H1 (cell line): ENCODE data around the gene SERPINH1. TPM values are rescaled to one million over a fixed set of nuclear protein-coding genes. Genes with fewer than 3 reads are reported as not detected.

Source experiments
- CTCF ChIA-PET: fragments of 300-600 bp; sonication (Branson Sonifier 250); formaldehyde crosslinking; loops from one replicate; lab custom pipeline; 2021; ENCODE audit not compliant: partially characterized antibody; lab: Charles Lee
- POLR2A ChIA-PET: fragments of 300-600 bp; sonication (Branson Sonifier 250); formaldehyde crosslinking; loops from one replicate; lab custom pipeline; 2021; ENCODE audit warnings: inconsistent platforms; ENCODE audit not compliant: partially characterized antibody; lab: Charles Lee
- DNase-seq, 2 experiments: peaks; one replicate each; pipeline versions ENCODE4 v3.0.0 to v3.0.0-alpha.2; 2010 to 2022; ENCODE audit warnings: low spot score in 2 of 2, low read depth in 1 of 2, mixed read lengths in 1 of 2
- FAIRE-seq: peaks from 2 replicates; lab custom pipeline; 2011; peaks lifted over from hg19 to GRCh38; lab: Jason Lieb, UNC
- H2AFZ ChIP-seq: 2 replicates; pipeline ENCODE4 v1.8.1; 2012; ENCODE audit warnings: low read length, inconsistent platforms
- H2AK5ac ChIP-seq: 2 replicates; pipeline ENCODE4 v1.6.1; 2013; ENCODE audit warnings: low read depth, low read length
- H2BK120ac ChIP-seq: replicated peaks from 2 replicates; pipeline ENCODE3; 2013; ENCODE audit warnings: low read depth, low read length, inconsistent platforms
- H2BK12ac ChIP-seq: 2 replicates; pipeline ENCODE4 v1.6.1; 2013; ENCODE audit warnings: low read depth, low read length
- H2BK15ac ChIP-seq: 2 replicates; pipeline ENCODE4 v1.6.1; 2013; ENCODE audit warnings: low read length
- H2BK20ac ChIP-seq: 2 replicates; pipeline ENCODE4 v1.6.1; 2013; ENCODE audit warnings: low read length
- H2BK5ac ChIP-seq: 2 replicates; pipeline ENCODE4 v1.6.1; 2013; ENCODE audit warnings: low read depth, low read length
- H3K14ac ChIP-seq: 2 replicates; pipeline ENCODE4 v1.6.1; 2013; ENCODE audit warnings: inconsistent platforms; ENCODE audit not compliant: insufficient read length
- H3K18ac ChIP-seq: 2 replicates; pipeline ENCODE4 v1.6.1; 2013; ENCODE audit warnings: low read length; ENCODE audit errors: extremely low read depth
- H3K23ac ChIP-seq: 2 replicates; pipeline ENCODE4 v1.6.1; 2013; ENCODE audit warnings: inconsistent platforms; ENCODE audit not compliant: insufficient read length
- H3K23me2 ChIP-seq: 2 replicates; pipeline ENCODE4 v1.6.1; 2013; ENCODE audit warnings: low read depth, low read length
- H3K27ac ChIP-seq: 2 replicates; pipeline ENCODE4 v1.6.1; 2011; ENCODE audit warnings: low read depth, low read length, inconsistent platforms
- H3K27me3 ChIP-seq, 4 experiments: replicated peaks in 1 of 4; 1 replicate in 1 of 4; 2 replicates in 3 of 4; pipeline versions ENCODE4 v1.6.1 to v1.8.1; 2011 to 2013; ENCODE audit warnings: low read length in 3 of 4, mild to moderate bottlenecking in 3 of 4, inconsistent platforms in 2 of 4, mixed read lengths in 2 of 4, moderate library complexity in 1 of 4; ENCODE audit not compliant: control insufficient read depth in 3 of 4, insufficient read depth in 3 of 4; ENCODE audit errors: extremely low read depth in 1 of 4
- H3K36me3 ChIP-seq, 4 experiments: 2 replicates each; pipeline versions ENCODE4 v1.6.1 to v1.8.1; 2011 to 2013; ENCODE audit warnings: mild to moderate bottlenecking in 4 of 4, low read length in 3 of 4, moderate library complexity in 2 of 4, control low read depth in 1 of 4, inconsistent platforms in 1 of 4; ENCODE audit not compliant: insufficient read depth in 4 of 4, control insufficient read depth in 2 of 4
- H3K4ac ChIP-seq: replicated peaks from 2 replicates; pipeline ENCODE3; 2013; ENCODE audit warnings: low read length, low read depth, mixed read lengths, inconsistent platforms; ENCODE audit not compliant: insufficient read length
- H3K4me1 ChIP-seq, 4 experiments: replicated peaks in 1 of 4; 1 replicate in 1 of 4; 2 replicates in 3 of 4; pipeline versions ENCODE4 v1.6.1 to v1.8.1; 2011 to 2013; ENCODE audit warnings: low read length in 3 of 4, inconsistent platforms in 2 of 4, mixed read lengths in 1 of 4; ENCODE audit not compliant: insufficient read depth in 4 of 4, control insufficient read depth in 3 of 4
- H3K4me2 ChIP-seq, 2 experiments: 2 replicates each; pipeline versions ENCODE4 v1.6.1 to v1.8.1; 2011 to 2013; ENCODE audit warnings: low read depth in 2 of 2, low read length in 2 of 2, control low read depth in 1 of 2, inconsistent platforms in 1 of 2, mild to moderate bottlenecking in 1 of 2; ENCODE audit not compliant: insufficient read depth in 1 of 2
- H3K4me3 ChIP-seq, 4 experiments: fragments of 200-600, 300-600 bp in 1 of 4; sonication (generic), shearing (Covaris generic), sonication (Bioruptor Twin) in 1 of 4; 2 replicates each; pipeline versions ENCODE4 v1.5.1 to v1.8.1; 2011 to 2016; ENCODE audit warnings: low read length in 4 of 4, low read depth in 3 of 4, control low read depth in 2 of 4, inconsistent platforms in 2 of 4, mild to moderate bottlenecking in 2 of 4, mixed read lengths in 1 of 4, moderate library complexity in 1 of 4; ENCODE audit not compliant: insufficient read depth in 2 of 4; ENCODE audit errors: extremely low read depth in 1 of 4
- H3K56ac ChIP-seq: replicated peaks from 2 replicates; pipeline ENCODE3; 2013; ENCODE audit warnings: low read depth, mild to moderate bottlenecking, mixed read lengths, low read length, inconsistent platforms; ENCODE audit not compliant: insufficient read length
- H3K79me1 ChIP-seq: 2 replicates; pipeline ENCODE4 v1.6.1; 2013; ENCODE audit warnings: low read depth, low read length, control low read depth
- H3K79me2 ChIP-seq, 2 experiments: 2 replicates each; pipeline versions ENCODE4 v1.6.1 to v1.8.1; 2012 to 2013; ENCODE audit warnings: low read length in 2 of 2, mild to moderate bottlenecking in 2 of 2, inconsistent platforms in 1 of 2; ENCODE audit not compliant: insufficient read depth in 2 of 2, control insufficient read depth in 1 of 2
- H3K9ac ChIP-seq, 4 experiments: replicated peaks in 1 of 4; 1 replicate in 1 of 4; 2 replicates in 3 of 4; pipeline versions ENCODE4 v1.6.1 to v1.8.1; 2011 to 2013; ENCODE audit warnings: low read depth in 3 of 4, low read length in 3 of 4, control low read depth in 2 of 4, mild to moderate bottlenecking in 2 of 4, moderate library complexity in 2 of 4, inconsistent platforms in 1 of 4; ENCODE audit errors: extremely low read depth in 1 of 4
- H3K9me3 ChIP-seq, 2 experiments: 2 replicates each; pipeline versions ENCODE4 v1.6.1 to v1.8.1; 2012 to 2013; ENCODE audit warnings: mild to moderate bottlenecking in 2 of 2, moderate library complexity in 2 of 2, control low read depth in 1 of 2, inconsistent platforms in 1 of 2, low read depth in 1 of 2, low read length in 1 of 2, mixed read lengths in 1 of 2; ENCODE audit not compliant: insufficient read depth in 2 of 2
- H4K20me1 ChIP-seq, 2 experiments: replicated peaks in 1 of 2; 2 replicates each; pipeline versions ENCODE3 to v1.8.1; 2011 to 2013; ENCODE audit warnings: inconsistent platforms in 2 of 2, low read length in 2 of 2, mild to moderate bottlenecking in 1 of 2; ENCODE audit not compliant: insufficient read depth in 2 of 2, control insufficient read depth in 1 of 2
- H4K5ac ChIP-seq: 2 replicates; pipeline ENCODE4 v1.6.1; 2013; ENCODE audit warnings: low read length, low read depth, mixed read lengths, inconsistent platforms; ENCODE audit not compliant: insufficient read length
- H4K8ac ChIP-seq: 2 replicates; pipeline ENCODE4 v1.8.0; 2013; ENCODE audit warnings: mild to moderate bottlenecking, moderate library complexity, low read length, inconsistent platforms; ENCODE audit not compliant: insufficient read depth; ENCODE audit errors: extremely low read depth
- H4K91ac ChIP-seq: replicated peaks from 2 replicates; pipeline ENCODE3; 2013; ENCODE audit warnings: low read length, mixed read lengths, inconsistent platforms; ENCODE audit not compliant: insufficient read length
- SIN3A ChIP-seq, 2 experiments: IDR thresholded peaks in 1 of 2; conservative IDR thresholded peaks in 1 of 2; 2 replicates each; pipeline ENCODE4 v1.6.1; 2011 to 2012; ENCODE audit warnings: low read length in 2 of 2, improper control_type of control experiment in 1 of 2, low read depth in 1 of 2, mild to moderate bottlenecking in 1 of 2
- WGBS, 2 experiments: shearing (Covaris generic) in 1 of 2; methylation state at CpG; one replicate each; pipeline versions ENCODE4 v1.1.6 to v1.1.7; 2013 to 2015; ENCODE audit warnings: low lambda C conversion rate in 2 of 2, mixed read lengths in 2 of 2, inconsistent platforms in 1 of 2, low coverage in 1 of 2, missing lambda C conversion rate in 1 of 2; ENCODE audit not compliant: insufficient replicate concordance in 2 of 2, insufficient coverage in 1 of 2, insufficient read length in 1 of 2; ENCODE audit errors: extremely low coverage in 1 of 2, missing lambda C conversion rate in 1 of 2; 5-methylcytosine and 5-hydroxymethylcytosine counted together
- polyA plus RNA-seq, 7 experiments: library from polyadenylated mRNA; depleted of rRNA in 3 of 7; stranded (reverse) in 5 of 7; unstranded in 2 of 7; fragments of >200 nt in 5 of 7; fragments of 200-250 nt in 2 of 7; gene quantifications; 1 replicate in 5 of 7; 2 replicates in 1 of 7; 4 replicates in 1 of 7; pipeline versions ENCODE4 v1.2.1 to v1.2.3, GENCODE V29; 2011 to 2013; ENCODE audit warnings: missing spikeins in 2 of 7, mixed read lengths in 2 of 7
- total RNA-seq: library from RNA; stranded (reverse); fragmentation: NEBNext Ultra II Directional; extraction: Animal tissue kit (Norgen Biotek cat#: 25700); gene quantifications from 2 replicates; pipeline ENCODE4 v1.2.1, GENCODE V29; 2021

The SERPINH1 gene
- total and polyA plus RNA-seq, 2 of the 8 experiments (the other 6 are each of a cell fraction or from before 2014, with no cell fraction given) = 420 to 621 TPM

DNA sequence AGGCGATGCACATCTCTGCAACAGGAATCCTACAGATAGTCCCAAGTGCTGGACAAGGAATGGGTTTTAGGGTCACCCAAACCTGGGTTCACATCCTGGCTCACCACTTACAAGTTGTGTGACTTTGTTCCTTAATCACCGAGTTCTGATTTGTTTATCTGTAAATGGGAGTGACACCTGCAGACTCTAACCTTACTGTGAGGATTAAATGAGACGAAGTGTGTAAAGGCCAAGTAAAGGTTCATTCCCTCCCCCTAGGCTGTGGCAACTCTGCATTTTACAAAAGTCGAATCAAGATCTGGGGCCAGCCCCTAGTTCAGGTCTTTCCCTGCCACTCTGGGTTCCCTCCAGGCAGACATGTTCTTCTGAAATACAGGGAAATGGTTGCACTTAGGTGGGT lies 34.9 kb downstream of the SERPINH1 start:
- Histone ChIP-seq H3K79me2 (no peaks in the 10 kb centered on the region), H3K14ac (no peak overlapping the region), H4K20me1 (no peaks in the 10 kb centered on the region), H2BK20ac (no peak overlapping the region), H4K5ac (no peak overlapping the region), H3K36me3 (no peaks in the 10 kb centered on the region), H3K79me1 (no peaks in the 10 kb centered on the region), H2AK5ac (no peak overlapping the region), H4K91ac (no peak overlapping the region), H3K18ac (no peak overlapping the region), H3K9ac (no peak overlapping the region), H3K23ac (no peak overlapping the region), H3K4me3 (no peak overlapping the region), H2AFZ (no peak overlapping the region), H3K56ac (no peak overlapping the region), H3K27ac (no peak overlapping the region), H3K4me1 (peaks cover 0 to 4% (median 0%) of the 10 kb centered on the region in 4 experiments; a peak in 2 of 7 replicates), H3K4ac (no peak overlapping the region), H4K8ac (no peak overlapping the region), H2BK12ac (no peak overlapping the region), H3K23me2 (no peaks in the 10 kb centered on the region; the same call in 1 of the 2 replicates), H3K27me3 (peaks cover 0 to 3% (median 0%) of the 10 kb centered on the region in 4 experiments; a peak in 1 of 7 replicates), H3K4me2 (no peak overlapping the region), H2BK120ac (no peak overlapping the region), H2BK15ac (no peak overlapping the region), H3K9me3 (no peaks in the 10 kb centered on the region), H2BK5ac (no peak overlapping the region; the same call in 1 of the 2 replicates)
- CTCF ChIA-PET = interaction anchor here (0.6 to 7.2 kb wide), 24 partner anchors 8 to 171 kb away, joined by 3 to 74 read pairs (median 5); no protein-coding TSS in a partner anchor
- POLR2A ChIA-PET = interaction anchor here (0.9 to 1.6 kb wide), 2 partner anchors 19 to 34 kb away, joined by 5 read pairs; no protein-coding TSS in a partner anchor
- TF ChIP-seq SIN3A (conservative IDR thresholded peaks at IDR 0.05 in 1 of 2, IDR thresholded peaks at IDR 0.05 in 1 of 2; ENCODE audit: low read depth in 1 of 2, low read length in 2 of 2) = no peak
- WGBS, 2 experiments = 72% methylated on average over 4 of the region's 4 CpGs; no CpG with 5 or more reads in 1 of the 2 experiments
- FAIRE-seq (no peak), DNase-seq (no peak)
